Mesendoderm (in vitro differentiated cells): ENCODE results near the gene NUP62.

ENCODE experiments used
- DNase-seq: peaks from one replicate; pipeline ENCODE4 v3.0.0; 2013
- H2AK5ac ChIP-seq: 2 replicates; pipeline ENCODE4 v1.6.1; 2013; ENCODE audit warnings: low read length, inconsistent platforms
- H2BK120ac ChIP-seq: 2 replicates; pipeline ENCODE4 v1.6.1; 2013; ENCODE audit warnings: low read depth, mild to moderate bottlenecking, low read length, moderate library complexity, mixed read lengths
- H2BK15ac ChIP-seq: replicated peaks from 2 replicates; pipeline ENCODE4 v1.6.1; 2013; ENCODE audit warnings: low read depth, mild to moderate bottlenecking, moderate library complexity
- H2BK5ac ChIP-seq: 2 replicates; pipeline ENCODE4 v1.6.1; 2013; ENCODE audit warnings: low read length, inconsistent platforms
- H3K18ac ChIP-seq: 2 replicates; pipeline ENCODE4 v1.6.1; 2013; ENCODE audit warnings: mild to moderate bottlenecking, low read length, mixed read lengths
- H3K23ac ChIP-seq: one replicate; pipeline ENCODE4 v1.6.1; 2013; ENCODE audit warnings: low read length
- H3K27ac ChIP-seq: 2 replicates; pipeline ENCODE4 v1.5.1; 2013; ENCODE audit warnings: low read depth, mild to moderate bottlenecking, inconsistent platforms, low read length, moderate library complexity
- H3K27me3 ChIP-seq: 2 replicates; pipeline ENCODE4 v1.6.1; 2013; ENCODE audit warnings: low read length, control low read depth, mild to moderate bottlenecking, inconsistent platforms; ENCODE audit not compliant: insufficient read depth, poor library complexity
- H3K36me3 ChIP-seq: 2 replicates; pipeline ENCODE4 v1.6.1; 2013; ENCODE audit warnings: low read length, inconsistent platforms; ENCODE audit not compliant: control insufficient read depth, insufficient read depth
- H3K4ac ChIP-seq: one replicate; pipeline ENCODE4 v1.6.1; 2013; ENCODE audit warnings: low read depth, mild to moderate bottlenecking, low read length, moderate library complexity
- H3K4me1 ChIP-seq: 2 replicates; pipeline ENCODE4 v1.6.1; 2013; ENCODE audit warnings: low read depth, low read length, inconsistent platforms; ENCODE audit not compliant: control insufficient read depth
- H3K4me2 ChIP-seq: 2 replicates; pipeline ENCODE4 v1.6.1; 2013; ENCODE audit warnings: low read length
- H3K4me3 ChIP-seq: 2 replicates; pipeline ENCODE4 v1.5.1; 2013; ENCODE audit warnings: mild to moderate bottlenecking, low read length
- H3K56ac ChIP-seq: one replicate; pipeline ENCODE4 v1.6.1; 2013; ENCODE audit warnings: low read length
- H3K79me1 ChIP-seq: 2 replicates; pipeline ENCODE4 v1.6.1; 2013; ENCODE audit warnings: low read length, inconsistent platforms
- H3K79me2 ChIP-seq: 2 replicates; pipeline ENCODE4 v1.6.1; 2013; ENCODE audit warnings: mild to moderate bottlenecking, low read length; ENCODE audit not compliant: control insufficient read depth, insufficient read depth
- H3K9ac ChIP-seq: 2 replicates; pipeline ENCODE4 v1.6.1; 2013; ENCODE audit warnings: low read length, inconsistent platforms
- H4K5ac ChIP-seq: one replicate; pipeline ENCODE4 v1.6.1; 2013; ENCODE audit warnings: low read length
- H4K8ac ChIP-seq: one replicate; pipeline ENCODE4 v1.6.1; 2013; ENCODE audit warnings: low read depth, mild to moderate bottlenecking, control low read depth, low read length, moderate library complexity
- WGBS: extraction: QIAGEN DNeasy Blood & Tissue Kit; methylation state at CpG from one replicate; pipeline ENCODE4 v1.1.7; 2013; ENCODE audit warnings: low lambda C conversion rate, missing lambda C conversion rate; ENCODE audit not compliant: insufficient coverage; ENCODE audit errors: extremely low coverage; 5-methylcytosine and 5-hydroxymethylcytosine counted together

The NUP62 gene

GRCh38 chr19:49870309-49870901, 58.9 kb downstream of the NUP62 start:
- Histone ChIP-seq H3K23ac (peak overlapping the region; percentile 74), H3K4me3 (peak overlapping the region; percentile 44), H2BK120ac (no peak overlapping the region), H3K36me3 (no peaks in the 10 kb centered on the region), H3K79me1 (peaks cover 8% of the 10 kb centered on the region), H2BK5ac (peak overlapping the region; percentile 65), H3K4ac (peak overlapping the region; percentile 85), H3K9ac (peak overlapping the region; percentile 87), H2AK5ac (peak overlapping the region; percentile 99), H4K5ac (peak overlapping the region; percentile 30), H2BK15ac (no peak overlapping the region), H3K4me1 (peaks cover 4% of the 10 kb centered on the region), H3K18ac (no peak overlapping the region), H3K79me2 (peaks cover 18% of the 10 kb centered on the region), H3K27me3 (no peaks in the 10 kb centered on the region), H3K4me2 (peak overlapping the region; percentile 88), H3K27ac (peak overlapping the region; percentile 69), H4K8ac (no peak overlapping the region), H3K56ac (peak overlapping the region; percentile 96)
- DNase-seq: no peak
- no CpG with 5 or more reads among the region's 15 CpGs for WGBS

GRCh38 chr19:49869484-49870308, 59.6 kb downstream of the NUP62 start:
- no peak overlapping the region for H2BK15ac ChIP-seq
- H3K4ac ChIP-seq: peak overlapping the region; percentile 85
- peak overlapping the region; percentile 44 for H3K4me3 ChIP-seq
- WGBS: no CpG with 5 or more reads among the region's 67 CpGs
- H3K27ac ChIP-seq: peak overlapping the region; percentile 69
- H3K27me3 ChIP-seq: no peaks in the 10 kb centered on the region
- H3K36me3 ChIP-seq: peaks cover under 1% of the 10 kb centered on the region
- H3K9ac ChIP-seq: peak overlapping the region; percentile 87
- peak overlapping the region; percentile 30 for H4K5ac ChIP-seq
- H2AK5ac ChIP-seq: peak overlapping the region; percentile 99
- no peak overlapping the region for H4K8ac ChIP-seq
- H3K23ac ChIP-seq: peak overlapping the region; percentile 74
- peak; percentile 100 for DNase-seq
- H2BK5ac ChIP-seq: peak overlapping the region; percentile 65
- H3K56ac ChIP-seq: peak overlapping the region; percentile 96
- peaks cover 13% of the 10 kb centered on the region for H3K79me1 ChIP-seq
- H3K4me1 ChIP-seq: peaks cover 4% of the 10 kb centered on the region
- peaks cover 18% of the 10 kb centered on the region for H3K79me2 ChIP-seq
- peak overlapping the region; percentile 29 for H3K18ac ChIP-seq
- peak overlapping the region; percentile 88 for H3K4me2 ChIP-seq
- H2BK120ac ChIP-seq: no peak overlapping the region

- no peak overlapping the region for H3K4ac ChIP-seq
- no peak overlapping the region for H2BK15ac ChIP-seq
- no peak overlapping the region for H4K8ac ChIP-seq
- H3K27me3 ChIP-seq: no peaks in the 10 kb centered on the region
- no peak overlapping the region for H2BK5ac ChIP-seq
- H3K9ac ChIP-seq: peak overlapping the region; percentile 44
- no CpG with 5 or more reads among the region's 15 CpGs for WGBS
- H2AK5ac ChIP-seq: no peak overlapping the region
- no peak overlapping the region for H3K23ac ChIP-seq
- H4K5ac ChIP-seq: no peak overlapping the region
- peaks cover 20% of the 10 kb centered on the region for H3K79me2 ChIP-seq
- H3K56ac ChIP-seq: peak overlapping the region; percentile 71
- no peak overlapping the region for H2BK120ac ChIP-seq
- H3K4me2 ChIP-seq: peak overlapping the region; percentile 49
- H3K18ac ChIP-seq: no peak overlapping the region
- peak overlapping the region; percentile 42 for H3K27ac ChIP-seq
- no peak for DNase-seq
- no peak overlapping the region for H3K4me3 ChIP-seq
- H3K36me3 ChIP-seq: peaks cover 4% of the 10 kb centered on the region
- peaks cover 10% of the 10 kb centered on the region for H3K79me1 ChIP-seq
- H3K4me1 ChIP-seq: peaks cover 4% of the 10 kb centered on the region
Observed at GRCh38 chr19:49869009-49869483, 60.3 kb downstream of the NUP62 start.

GRCh38 chr19:49866933-49867782, 62.1 kb downstream of the NUP62 start, which contains the start of gene PNKP:
Gene PNKP (minus strand): TSS chr19:49867576. CDS start chr19:49867204, 372 bp downstream.
- no peak within 1 kb of the TSS for H4K5ac ChIP-seq
- peaks cover 20% of the 10 kb centered on the region for H3K79me2 ChIP-seq
- H3K9ac ChIP-seq: peak within 1 kb of the TSS; percentile 82
- H3K27me3 ChIP-seq: no peaks in the 10 kb centered on the region
- H3K4me2 ChIP-seq: peak within 1 kb of the TSS; percentile 31
- no peak within 1 kb of the TSS for H2AK5ac ChIP-seq
- WGBS: no CpG with 5 or more reads among the region's 65 CpGs
- H3K56ac ChIP-seq: peak within 1 kb of the TSS; percentile 96
- H3K18ac ChIP-seq: peak within 1 kb of the TSS; percentile 63
- H3K79me1 ChIP-seq: peaks cover 9% of the 10 kb centered on the region
- H3K4me3 ChIP-seq: peak within 1 kb of the TSS; percentile 81
- no peak within 1 kb of the TSS for H4K8ac ChIP-seq
- no peak within 1 kb of the TSS for H3K23ac ChIP-seq
- peak within 1 kb of the TSS; percentile 76 for H2BK5ac ChIP-seq
- no peak within 1 kb of the TSS for H2BK120ac ChIP-seq
- H3K4me1 ChIP-seq: peaks cover 4% of the 10 kb centered on the region
- H3K4ac ChIP-seq: no peak within 1 kb of the TSS
- H2BK15ac ChIP-seq: no peak within 1 kb of the TSS
- peak within 1 kb of the TSS; percentile 91 for H3K27ac ChIP-seq
- DNase-seq: peak; percentile 95
- peaks cover 6% of the 10 kb centered on the region for H3K36me3 ChIP-seq

- no peak overlapping the region for H3K4ac ChIP-seq
- H3K4me3 ChIP-seq: no peak overlapping the region
Observed at GRCh38 chr19:49864890-49865289, 64.4 kb downstream of the NUP62 start.

More at GRCh38 chr19:49864890-49865289, 64.4 kb downstream of the NUP62 start:
- Histone ChIP-seq H2BK15ac (no peak overlapping the region), H2AK5ac (no peak overlapping the region), H3K36me3 (peaks cover 14% of the 10 kb centered on the region), H2BK5ac (no peak overlapping the region), H3K79me2 (peaks cover 20% of the 10 kb centered on the region), H3K27ac (no peak overlapping the region), H3K4me1 (peaks cover 2% of the 10 kb centered on the region), H3K18ac (no peak overlapping the region), H3K9ac (no peak overlapping the region), H4K5ac (no peak overlapping the region), H3K56ac (no peak overlapping the region), H3K4me2 (no peak overlapping the region), H3K23ac (no peak overlapping the region), H2BK120ac (no peak overlapping the region), H3K27me3 (no peaks in the 10 kb centered on the region), H4K8ac (no peak overlapping the region), H3K79me1 (peaks cover 9% of the 10 kb centered on the region)
- no CpG with 5 or more reads among the region's 13 CpGs for WGBS
- no peak for DNase-seq
